GM12872 (cell line): ENCODE results near the gene STPG3.

Experiments used
- TF ChIP-seq, protein P1 (sequence below): IDR thresholded peaks from 3 replicates; pipeline ENCODE4 v1.5.1; 2011; ENCODE audit warnings: low read depth, mild to moderate bottlenecking, low read length, moderate library complexity; ENCODE audit not compliant: insufficient read depth

The STPG3 gene

DNA sequence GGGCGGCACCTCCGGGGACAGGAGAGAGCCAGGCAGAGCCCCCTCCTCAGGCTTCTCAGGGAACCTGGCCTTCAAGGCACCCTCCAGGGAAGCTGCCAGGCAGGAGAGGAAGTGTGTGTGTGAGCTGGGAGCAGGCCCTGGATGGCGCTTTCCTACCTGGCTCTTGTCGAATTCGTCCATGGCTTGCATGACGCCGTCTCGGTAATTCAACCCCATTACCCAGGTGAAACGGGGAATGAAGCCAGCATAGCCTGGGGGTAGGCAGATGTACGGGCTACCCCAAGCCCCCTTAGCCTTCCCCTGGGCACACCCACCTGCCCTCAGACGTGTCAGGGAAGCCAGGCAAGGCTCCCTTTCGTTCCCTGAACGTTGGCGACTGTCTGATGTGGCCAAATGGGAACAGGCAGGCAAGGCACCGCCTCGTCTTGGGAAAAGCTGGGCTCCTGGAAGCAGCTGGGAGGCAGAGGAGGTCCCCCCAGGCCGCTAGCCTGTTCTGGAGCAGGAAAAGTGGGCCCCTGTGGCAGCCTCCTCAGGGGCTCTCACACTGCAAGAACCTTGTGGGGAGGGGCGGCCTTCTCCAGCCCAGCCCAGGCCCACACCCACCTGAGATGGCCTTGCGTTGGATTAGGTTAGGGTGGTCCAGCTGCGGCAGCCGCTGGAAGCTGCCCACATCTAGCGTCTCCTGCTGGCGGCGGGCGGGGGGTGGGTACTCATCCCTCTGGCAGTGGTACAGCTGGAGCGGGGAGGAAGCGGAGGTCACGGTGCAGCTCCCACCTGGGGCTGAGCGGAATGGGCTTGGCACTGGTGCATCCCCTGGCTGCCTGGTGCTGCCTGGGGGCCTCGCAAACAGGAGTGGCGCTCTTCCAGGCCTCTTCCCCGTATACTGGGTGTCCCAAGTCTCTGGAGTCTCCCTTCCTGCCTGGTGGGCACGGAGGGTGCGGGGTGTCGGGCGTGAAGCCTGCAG, 6.3 kb upstream of the STPG3 start:
- TF ChIP-seq, protein P1, sequence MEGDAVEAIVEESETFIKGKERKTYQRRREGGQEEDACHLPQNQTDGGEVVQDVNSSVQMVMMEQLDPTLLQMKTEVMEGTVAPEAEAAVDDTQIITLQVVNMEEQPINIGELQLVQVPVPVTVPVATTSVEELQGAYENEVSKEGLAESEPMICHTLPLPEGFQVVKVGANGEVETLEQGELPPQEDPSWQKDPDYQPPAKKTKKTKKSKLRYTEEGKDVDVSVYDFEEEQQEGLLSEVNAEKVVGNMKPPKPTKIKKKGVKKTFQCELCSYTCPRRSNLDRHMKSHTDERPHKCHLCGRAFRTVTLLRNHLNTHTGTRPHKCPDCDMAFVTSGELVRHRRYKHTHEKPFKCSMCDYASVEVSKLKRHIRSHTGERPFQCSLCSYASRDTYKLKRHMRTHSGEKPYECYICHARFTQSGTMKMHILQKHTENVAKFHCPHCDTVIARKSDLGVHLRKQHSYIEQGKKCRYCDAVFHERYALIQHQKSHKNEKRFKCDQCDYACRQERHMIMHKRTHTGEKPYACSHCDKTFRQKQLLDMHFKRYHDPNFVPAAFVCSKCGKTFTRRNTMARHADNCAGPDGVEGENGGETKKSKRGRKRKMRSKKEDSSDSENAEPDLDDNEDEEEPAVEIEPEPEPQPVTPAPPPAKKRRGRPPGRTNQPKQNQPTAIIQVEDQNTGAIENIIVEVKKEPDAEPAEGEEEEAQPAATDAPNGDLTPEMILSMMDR: no peak

- TF ChIP-seq, protein P1: no peak
Observed at GRCh38 chr9:137245450-137246421, 5.3 kb upstream of the STPG3 start.

DNA sequence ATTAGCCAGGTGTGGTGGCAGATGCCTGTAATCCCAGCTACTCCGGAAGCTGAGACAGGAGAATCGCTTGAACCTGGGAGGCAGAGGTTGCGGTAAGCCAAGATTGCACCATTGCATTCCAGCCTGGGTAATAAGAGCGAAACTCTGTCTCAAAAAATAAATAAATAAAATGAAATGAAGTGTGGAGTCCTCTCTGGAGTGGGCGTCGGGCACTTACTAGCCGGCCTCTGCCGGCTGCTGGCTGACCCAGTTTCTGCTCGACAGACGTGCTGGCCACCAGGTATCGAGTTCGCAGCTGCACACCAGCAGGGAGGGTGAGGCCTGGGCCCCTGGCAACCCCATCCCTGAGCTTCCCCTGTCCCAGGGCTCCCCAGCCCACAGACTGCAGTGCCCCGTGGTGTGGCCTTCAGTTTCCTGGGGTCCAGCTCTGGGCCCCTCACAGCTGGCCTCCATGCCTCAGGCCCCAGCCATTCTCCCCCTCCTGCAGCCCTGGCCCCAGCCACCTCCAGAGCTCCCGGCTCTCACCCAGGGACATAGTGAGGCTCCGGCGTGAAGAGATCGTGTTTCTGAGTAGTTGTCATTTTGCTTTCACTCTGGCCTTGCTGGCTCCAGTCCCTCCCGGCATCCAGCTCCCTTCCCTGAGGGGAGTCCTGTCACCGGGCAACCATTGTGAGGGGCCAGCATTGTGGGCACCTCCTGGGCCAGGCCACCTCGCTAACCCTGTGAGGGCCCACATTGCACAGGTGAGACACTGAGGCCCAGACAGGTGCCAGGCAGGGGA, 3.8 kb upstream of the STPG3 start:
- TF ChIP-seq, protein P1: no peak

GRCh38 chr9:137247916-137248175, 3.2 kb upstream of the STPG3 start:
- TF ChIP-seq, protein P1: no peak

- TF ChIP-seq, protein P1: no peak
Observed at GRCh38 chr9:137250329-137251193, 525 bp upstream of the STPG3 start.

- TF ChIP-seq, protein P1: no peak
Observed at GRCh38 chr9:137251490-137252268, 593 bp downstream of the STPG3 start.
